Uterus (tissue), 2 donors: ENCODE data around the gene GPR148.

Experiments
- POLR2A ChIP-seq, 2 donors: fragments of 450-650 bp; IDR thresholded peaks; one replicate each; pipeline ENCODE4 v1.6.1; 2016; ENCODE audit warnings: antibody characterized with exemption in 2 of 2, mild to moderate bottlenecking in 1 of 2, moderate library complexity in 1 of 2
- TF ChIP-seq, protein P1 (sequence below), 4 experiments: fragments of 200-600 bp in 2 of 4; fragments of 450-650 bp in 2 of 4; sonication (generic) in 2 of 4; IDR thresholded peaks; one replicate each; pipeline ENCODE4 v1.5.1; 2016 to 2019; ENCODE audit warnings: antibody characterized with exemption in 4 of 4, mild to moderate bottlenecking in 2 of 4, moderate library complexity in 1 of 4

DNA sequence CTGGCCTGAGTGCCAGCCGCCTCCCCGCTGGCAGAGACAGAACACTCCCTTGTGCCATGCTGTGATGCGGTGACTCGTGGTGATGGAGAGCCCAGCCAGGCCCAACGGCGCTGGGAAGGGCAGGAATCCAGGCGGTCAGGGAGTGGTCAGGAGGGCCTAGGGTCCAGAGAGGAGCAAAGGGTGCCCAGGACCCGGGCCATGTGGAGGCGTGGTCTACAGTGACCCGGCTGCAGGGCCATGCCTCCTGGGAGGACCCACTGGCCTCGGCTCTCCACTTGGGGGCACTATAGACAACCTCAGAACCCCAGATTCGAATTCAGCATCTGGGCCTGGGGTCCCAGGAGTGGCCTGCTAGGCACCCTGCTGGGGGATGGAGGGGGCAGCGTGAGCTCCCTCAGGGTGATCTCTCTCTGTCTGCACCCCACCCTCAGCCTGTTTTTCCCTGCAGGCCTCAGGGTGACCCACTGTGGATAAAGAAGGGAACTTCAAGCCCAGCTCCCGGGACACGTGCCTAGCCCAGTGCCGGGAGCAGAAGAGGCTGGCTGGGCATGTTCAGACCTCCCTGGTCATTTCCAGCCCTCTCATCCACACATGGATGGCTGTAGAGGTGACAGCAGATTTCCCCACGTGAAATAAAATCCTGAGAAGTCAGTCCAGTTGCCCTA lies 39.5 kb downstream of the GPR148 start:
- TF ChIP-seq, protein P1, sequence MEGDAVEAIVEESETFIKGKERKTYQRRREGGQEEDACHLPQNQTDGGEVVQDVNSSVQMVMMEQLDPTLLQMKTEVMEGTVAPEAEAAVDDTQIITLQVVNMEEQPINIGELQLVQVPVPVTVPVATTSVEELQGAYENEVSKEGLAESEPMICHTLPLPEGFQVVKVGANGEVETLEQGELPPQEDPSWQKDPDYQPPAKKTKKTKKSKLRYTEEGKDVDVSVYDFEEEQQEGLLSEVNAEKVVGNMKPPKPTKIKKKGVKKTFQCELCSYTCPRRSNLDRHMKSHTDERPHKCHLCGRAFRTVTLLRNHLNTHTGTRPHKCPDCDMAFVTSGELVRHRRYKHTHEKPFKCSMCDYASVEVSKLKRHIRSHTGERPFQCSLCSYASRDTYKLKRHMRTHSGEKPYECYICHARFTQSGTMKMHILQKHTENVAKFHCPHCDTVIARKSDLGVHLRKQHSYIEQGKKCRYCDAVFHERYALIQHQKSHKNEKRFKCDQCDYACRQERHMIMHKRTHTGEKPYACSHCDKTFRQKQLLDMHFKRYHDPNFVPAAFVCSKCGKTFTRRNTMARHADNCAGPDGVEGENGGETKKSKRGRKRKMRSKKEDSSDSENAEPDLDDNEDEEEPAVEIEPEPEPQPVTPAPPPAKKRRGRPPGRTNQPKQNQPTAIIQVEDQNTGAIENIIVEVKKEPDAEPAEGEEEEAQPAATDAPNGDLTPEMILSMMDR (IDR thresholded peaks at IDR 0.05), result no peak
- TF ChIP-seq POLR2A (IDR thresholded peaks at IDR 0.05), result no peak
